ENCODE data around the gene ADISSP.
A peak's percentile ranks its signal among the peaks of the same experiment; 100 is the strongest.

The ADISSP gene

GRCh38 chr20:3778976-3779375 lies 11.4 kb upstream of the ADISSP start:
- DNase-seq: no peak

- DNase-seq: no peak
Measured at GRCh38 chr20:3777716-3778629, 10.4 kb upstream of the ADISSP start.

- DNase-seq: no peak
Measured at GRCh38 chr20:3777381-3777715, 9.8 kb upstream of the ADISSP start.

GRCh38 chr20:3775457-3776108 lies 8.0 kb upstream of the ADISSP start:
- no peak for DNase-seq

GRCh38 chr20:3771552-3772058 lies 4.1 kb upstream of the ADISSP start:
- no peak for DNase-seq

GRCh38 chr20:3768342-3769130 lies 983 bp upstream of the ADISSP start:
- DNase-seq: peak; percentile 35

GRCh38 chr20:3767110-3767426 lies 485 bp downstream of the ADISSP start:
- no peak for DNase-seq

GRCh38 chr20:3766422-3767109 lies 987 bp downstream of the ADISSP start:
- DNase-seq: no peak

GRCh38 chr20:3765171-3765882 lies 2.2 kb downstream of the ADISSP start:
- DNase-seq: no peak

- no peak for DNase-seq
Measured at GRCh38 chr20:3764659-3765058, 2.9 kb downstream of the ADISSP start.

- DNase-seq: no peak
Measured at GRCh38 chr20:3763671-3764601, 3.6 kb downstream of the ADISSP start.

- DNase-seq: no peak
Measured at GRCh38 chr20:3760655-3761348, 6.8 kb downstream of the ADISSP start.

GRCh38 chr20:3759884-3760283 lies 7.7 kb downstream of the ADISSP start:
- no peak for DNase-seq

- DNase-seq: no peak
Measured at GRCh38 chr20:3759316-3759823, 8.2 kb downstream of the ADISSP start.

GRCh38 chr20:3758566-3758965 lies 9.0 kb downstream of the ADISSP start:
- no peak for DNase-seq

- DNase-seq: no peak
Measured at GRCh38 chr20:3757268-3757667, 10.3 kb downstream of the ADISSP start.

GRCh38 chr20:3755814-3756480 lies 11.6 kb downstream of the ADISSP start:
- DNase-seq: no peak

- DNase-seq: no peak
Measured at GRCh38 chr20:3755269-3755668, 12.3 kb downstream of the ADISSP start.

GRCh38 chr20:3754276-3754630 lies 13.3 kb downstream of the ADISSP start:
- no peak for DNase-seq
